VCaP (cell line): Measurements from ENCODE around the gene NDFIP2.

ENCODE experiments used
- H3K27ac ChIP-seq: fragments of 450-650 bp; 2 replicates; pipeline ENCODE4 v1.5.1; 2017
- TF ChIP-seq, protein P1 (sequence below): fragments of 450-650 bp; conservative IDR thresholded peaks from 2 replicates; pipeline ENCODE4 v1.5.1; 2017; ENCODE audit warnings: mild to moderate bottlenecking, moderate library complexity

Gene NDFIP2

DNA sequence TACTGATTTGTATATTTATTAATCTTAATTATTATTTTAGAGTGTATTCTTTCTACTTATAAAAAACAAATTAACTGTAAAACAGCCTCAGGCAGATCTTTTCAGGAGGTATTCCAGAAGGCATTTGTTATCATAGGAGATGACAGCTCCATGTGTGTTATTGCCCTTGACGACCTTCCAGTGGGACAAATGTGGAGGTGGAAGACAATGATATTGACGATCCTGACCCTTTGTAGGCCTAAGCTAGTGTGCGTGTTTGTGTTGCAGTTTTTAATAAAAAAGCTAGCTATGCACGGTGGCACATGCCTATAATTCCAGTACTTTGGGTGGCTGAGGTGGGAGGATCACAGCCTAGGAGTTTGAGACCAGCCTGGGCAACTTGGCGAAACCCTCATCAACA, 46.7 kb downstream of the NDFIP2 start:
- no peak overlapping the region for H3K27ac ChIP-seq

DNA sequence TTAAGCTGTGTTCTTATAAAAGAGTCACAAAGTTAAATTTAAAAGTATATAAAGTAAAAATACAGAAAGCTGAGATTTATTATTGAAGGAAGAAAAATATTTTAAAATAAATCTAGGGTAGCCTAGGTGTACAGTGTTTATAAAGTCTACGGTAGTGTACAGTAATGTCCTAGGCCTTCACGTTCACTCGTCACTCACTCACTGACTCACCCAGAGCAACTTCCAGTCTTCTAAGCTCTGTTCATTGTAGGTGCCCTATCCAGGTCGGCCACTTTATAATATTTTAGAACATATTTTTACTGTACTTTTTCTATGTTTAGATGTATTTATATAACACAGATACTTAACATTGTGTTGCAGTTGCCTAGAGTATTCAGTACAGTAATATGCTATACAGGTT, 47.4 kb downstream of the NDFIP2 start:
- TF ChIP-seq, protein P1, sequence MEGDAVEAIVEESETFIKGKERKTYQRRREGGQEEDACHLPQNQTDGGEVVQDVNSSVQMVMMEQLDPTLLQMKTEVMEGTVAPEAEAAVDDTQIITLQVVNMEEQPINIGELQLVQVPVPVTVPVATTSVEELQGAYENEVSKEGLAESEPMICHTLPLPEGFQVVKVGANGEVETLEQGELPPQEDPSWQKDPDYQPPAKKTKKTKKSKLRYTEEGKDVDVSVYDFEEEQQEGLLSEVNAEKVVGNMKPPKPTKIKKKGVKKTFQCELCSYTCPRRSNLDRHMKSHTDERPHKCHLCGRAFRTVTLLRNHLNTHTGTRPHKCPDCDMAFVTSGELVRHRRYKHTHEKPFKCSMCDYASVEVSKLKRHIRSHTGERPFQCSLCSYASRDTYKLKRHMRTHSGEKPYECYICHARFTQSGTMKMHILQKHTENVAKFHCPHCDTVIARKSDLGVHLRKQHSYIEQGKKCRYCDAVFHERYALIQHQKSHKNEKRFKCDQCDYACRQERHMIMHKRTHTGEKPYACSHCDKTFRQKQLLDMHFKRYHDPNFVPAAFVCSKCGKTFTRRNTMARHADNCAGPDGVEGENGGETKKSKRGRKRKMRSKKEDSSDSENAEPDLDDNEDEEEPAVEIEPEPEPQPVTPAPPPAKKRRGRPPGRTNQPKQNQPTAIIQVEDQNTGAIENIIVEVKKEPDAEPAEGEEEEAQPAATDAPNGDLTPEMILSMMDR = no peak
- H3K27ac ChIP-seq = no peak overlapping the region

More for the DNA sequence above, 46.7 kb downstream of the NDFIP2 start:
- TF ChIP-seq, protein P1 = no peak

DNA sequence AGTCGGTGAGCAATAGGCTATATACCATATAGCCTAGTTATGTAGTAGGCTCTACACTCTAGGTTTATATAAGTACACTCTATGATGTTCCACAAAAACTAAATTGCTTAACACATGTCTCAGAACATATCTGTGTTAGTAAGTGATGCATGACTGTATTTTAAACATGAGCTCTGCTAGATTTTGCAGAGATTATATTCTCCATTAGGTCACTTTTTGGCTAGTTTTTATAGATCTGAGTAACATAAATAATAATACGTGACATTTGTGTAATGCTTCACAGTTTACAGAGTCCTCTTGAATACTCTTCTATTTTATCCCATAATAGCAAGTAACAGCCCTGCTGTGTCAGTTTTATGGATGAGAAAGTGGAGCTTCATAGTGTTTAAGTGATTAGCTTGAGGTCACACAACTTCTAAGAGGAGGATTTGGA, 47.8 kb downstream of the NDFIP2 start:
- no peak overlapping the region for H3K27ac ChIP-seq
- TF ChIP-seq, protein P1 = no peak

DNA sequence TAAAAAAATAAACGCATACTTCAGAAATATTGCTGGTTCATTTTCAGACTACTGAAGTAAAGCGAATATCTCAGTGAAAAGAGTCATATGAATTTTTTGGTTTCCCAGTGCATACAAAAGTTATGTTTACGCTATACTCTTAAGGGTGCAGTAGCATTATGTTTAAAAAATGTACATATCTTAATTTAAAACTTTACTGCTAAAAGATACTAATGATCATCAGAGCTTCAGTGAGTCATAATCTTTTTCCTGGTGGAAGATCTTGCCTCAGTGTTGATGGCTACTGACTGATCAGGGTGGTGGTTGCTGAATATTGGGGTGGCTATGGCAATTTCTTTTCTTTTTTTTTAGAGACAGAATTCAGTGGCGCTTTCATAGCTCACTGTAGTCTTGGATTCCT, 48.9 kb downstream of the NDFIP2 start:
- TF ChIP-seq, protein P1 = no peak
- no peak overlapping the region for H3K27ac ChIP-seq

DNA sequence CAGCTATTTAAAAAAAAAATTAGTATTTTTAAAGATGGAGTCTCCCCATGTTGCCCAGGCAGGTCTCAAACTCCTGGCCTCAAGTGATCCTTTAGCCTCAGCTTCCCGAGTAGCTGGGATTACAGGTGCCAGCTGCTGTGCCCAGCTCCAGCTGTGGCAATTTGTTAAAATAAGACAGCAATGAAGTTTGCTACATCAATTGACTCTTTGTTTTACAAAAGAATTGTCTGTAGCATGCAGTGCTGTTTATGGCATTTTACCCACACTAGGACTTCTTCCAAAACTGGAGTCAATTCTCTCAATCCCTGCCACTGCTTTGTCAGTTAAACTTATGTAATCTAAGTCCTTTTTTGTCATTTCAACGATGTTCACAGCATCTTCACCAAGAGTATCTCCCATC, 49.3 kb downstream of the NDFIP2 start:
- TF ChIP-seq, protein P1 = no peak

DNA sequence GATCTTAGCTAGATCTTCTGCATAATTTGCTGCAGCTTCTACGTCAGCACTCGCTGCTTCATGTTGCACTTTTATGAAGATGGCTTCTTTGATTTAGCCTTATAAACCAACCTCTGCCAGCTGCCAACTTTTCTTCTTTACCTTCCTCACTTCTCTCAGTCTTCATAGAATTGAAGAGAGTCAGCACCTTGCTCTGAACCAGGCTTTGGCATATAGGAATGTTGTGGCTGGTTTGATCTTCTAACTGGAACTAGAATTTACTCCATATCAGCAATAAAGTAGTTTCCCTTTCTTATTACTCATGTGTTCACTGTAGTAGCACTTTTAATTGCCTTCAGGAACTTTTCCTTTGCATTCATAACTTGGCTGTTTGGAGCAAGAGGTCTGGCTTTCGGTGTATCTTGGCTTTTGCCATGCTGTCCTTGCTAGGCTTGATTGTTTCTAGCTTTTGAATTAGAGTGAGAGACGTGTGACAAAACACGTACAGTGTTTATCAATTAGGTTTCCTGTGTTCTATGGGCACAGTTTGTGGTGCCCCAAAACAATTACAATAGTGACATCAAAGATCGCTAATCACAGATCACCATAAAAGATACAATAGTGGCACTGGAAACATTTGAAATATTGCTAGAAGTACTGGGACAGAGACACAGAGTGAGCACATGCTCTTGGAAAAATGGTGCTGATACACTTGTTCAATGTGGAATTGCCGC, 50.7 kb downstream of the NDFIP2 start:
- TF ChIP-seq, protein P1 = no peak
- H3K27ac ChIP-seq = no peak overlapping the region

More for the DNA sequence above, 49.3 kb downstream of the NDFIP2 start:
- no peak overlapping the region for H3K27ac ChIP-seq

DNA sequence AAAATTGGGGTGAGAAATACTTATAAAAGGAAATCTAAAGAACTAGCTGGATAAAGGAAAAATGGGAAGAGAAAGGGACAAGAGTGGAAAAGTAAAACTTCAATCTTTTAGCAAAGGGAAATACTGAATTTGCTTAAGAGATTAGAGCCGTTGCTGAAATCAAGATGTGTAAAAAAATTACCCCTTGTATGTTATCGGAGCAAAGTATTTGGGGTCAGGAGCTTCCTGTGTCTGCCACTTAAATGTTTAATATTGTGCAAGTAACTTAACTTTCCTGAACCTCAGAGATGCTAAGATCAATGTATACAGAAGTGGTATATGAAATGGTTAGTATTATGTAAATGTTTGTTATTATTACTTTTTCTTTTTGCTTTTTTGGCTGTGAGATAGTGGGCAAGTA, 51.6 kb downstream of the NDFIP2 start:
- H3K27ac ChIP-seq = no peak overlapping the region
- TF ChIP-seq, protein P1 = no peak
